GM18858 (cell line): ENCODE data around the gene MFNG.

ENCODE experiments used
- ATAC-seq: cut with Tn5 transposase; IDR thresholded peaks from one replicate; pipeline ENCODE4 v1.9.1; 2021; ENCODE audit not compliant: unreplicated experiment

Gene MFNG

DNA sequence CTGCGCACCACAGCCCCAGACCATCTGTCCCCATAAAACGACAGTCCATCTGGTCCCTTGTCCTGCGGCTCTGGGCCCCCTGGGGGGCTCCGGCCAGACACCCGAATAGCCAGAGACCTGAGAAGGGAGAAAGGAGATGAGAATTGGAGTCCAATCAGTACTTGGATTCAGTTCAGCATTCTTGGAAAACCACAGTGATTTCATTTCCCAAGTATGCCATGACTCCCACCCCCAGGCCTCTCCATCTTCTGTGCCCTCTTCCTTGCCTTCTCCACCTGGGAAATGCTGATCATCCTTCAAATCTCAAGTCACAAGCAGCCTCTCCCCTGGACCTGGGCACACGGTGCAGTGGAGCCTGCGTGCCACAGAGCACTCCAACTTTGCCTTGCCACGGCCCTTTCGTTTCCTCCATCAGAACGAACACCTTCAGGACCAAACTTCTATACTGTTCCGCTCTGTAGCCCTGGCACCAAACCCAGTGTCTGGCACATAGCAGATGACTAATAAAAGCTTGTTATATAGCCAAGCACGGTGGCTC, 10.9 kb upstream of the MFNG start:
- ATAC-seq = no peak

DNA sequence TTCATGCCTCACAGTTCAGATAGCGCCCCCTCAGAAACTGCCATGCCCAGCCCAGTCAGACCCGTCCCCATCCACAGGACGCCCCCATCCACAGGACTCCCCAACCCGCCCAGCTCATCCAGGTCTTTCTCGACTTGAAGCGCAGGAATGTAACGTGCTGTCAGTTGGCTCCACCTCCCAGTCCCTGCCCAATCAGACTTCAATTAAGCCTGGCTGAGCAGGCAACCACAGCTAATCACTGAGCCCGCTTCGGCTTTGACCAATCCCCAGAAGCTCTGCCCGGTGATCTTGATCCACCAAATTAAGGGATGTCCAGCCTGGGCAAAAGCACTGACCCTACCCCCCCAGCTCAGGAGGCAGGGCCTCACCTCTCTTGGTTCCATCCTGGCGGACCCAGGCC, 10.5 kb upstream of the MFNG start:
- no peak for ATAC-seq

DNA sequence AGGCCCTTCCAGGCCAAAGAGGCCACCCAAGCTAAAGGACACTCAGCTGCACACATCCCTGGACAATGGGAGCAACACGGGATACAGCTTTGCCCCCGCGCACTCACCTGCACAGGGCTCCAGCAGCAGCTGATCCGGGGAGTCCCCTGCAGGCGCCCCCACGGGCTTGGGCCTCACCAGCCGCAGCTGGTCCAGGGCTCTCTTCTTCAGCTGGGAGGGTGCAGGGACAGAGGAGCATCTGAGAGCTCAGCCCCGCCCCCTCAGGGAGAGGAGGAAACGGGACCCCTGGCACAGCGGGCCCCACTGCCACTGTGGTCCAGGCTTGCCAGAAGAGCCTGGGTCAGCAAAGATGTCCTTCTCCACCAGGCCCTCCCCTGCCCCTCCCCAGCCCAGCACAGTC, 7.8 kb upstream of the MFNG start:
- ATAC-seq = no peak

DNA sequence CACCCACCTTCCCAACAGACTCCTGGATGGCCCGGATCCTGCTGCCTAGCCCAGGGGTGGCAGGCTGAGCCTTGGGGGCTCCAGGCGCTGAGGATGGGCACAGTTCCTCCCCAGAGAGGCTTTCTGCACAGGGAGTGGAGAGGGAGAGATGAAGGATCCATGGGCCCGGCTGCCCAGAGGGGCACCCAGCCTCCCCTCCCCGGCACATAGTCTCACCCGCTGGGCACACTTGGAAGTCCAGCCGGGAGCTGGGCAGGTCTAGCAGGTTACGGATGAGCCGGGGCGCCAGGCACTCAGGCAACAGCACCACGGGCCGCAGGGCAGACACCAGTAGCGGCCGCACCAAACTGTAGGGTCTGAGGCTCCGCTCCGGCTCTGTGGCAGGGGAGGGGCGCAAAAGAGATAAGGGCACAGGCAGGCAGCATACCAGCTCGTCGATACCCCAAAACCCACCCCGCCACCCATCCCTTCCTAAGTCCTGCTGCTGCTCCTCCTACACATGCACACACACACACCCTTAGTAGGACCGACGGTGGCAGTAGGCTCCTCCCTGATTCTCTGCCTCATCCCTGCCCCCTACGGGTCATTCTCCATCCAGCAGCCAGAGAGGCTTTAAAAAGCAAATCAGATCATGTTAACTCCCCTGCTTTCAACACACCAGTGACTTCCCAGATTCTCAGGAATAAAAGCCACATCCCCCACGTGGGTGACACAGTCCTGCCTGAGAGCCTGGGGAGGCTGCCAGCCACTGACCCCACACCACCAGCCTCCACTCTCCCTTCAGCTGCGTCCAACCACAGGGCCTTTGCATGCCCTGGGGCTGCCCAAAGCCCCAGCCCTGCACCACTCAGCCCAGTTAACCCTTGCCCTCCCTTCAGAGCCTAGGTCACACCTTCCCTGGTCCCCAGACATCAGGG, 6.5 kb upstream of the MFNG start:
- no peak for ATAC-seq

DNA sequence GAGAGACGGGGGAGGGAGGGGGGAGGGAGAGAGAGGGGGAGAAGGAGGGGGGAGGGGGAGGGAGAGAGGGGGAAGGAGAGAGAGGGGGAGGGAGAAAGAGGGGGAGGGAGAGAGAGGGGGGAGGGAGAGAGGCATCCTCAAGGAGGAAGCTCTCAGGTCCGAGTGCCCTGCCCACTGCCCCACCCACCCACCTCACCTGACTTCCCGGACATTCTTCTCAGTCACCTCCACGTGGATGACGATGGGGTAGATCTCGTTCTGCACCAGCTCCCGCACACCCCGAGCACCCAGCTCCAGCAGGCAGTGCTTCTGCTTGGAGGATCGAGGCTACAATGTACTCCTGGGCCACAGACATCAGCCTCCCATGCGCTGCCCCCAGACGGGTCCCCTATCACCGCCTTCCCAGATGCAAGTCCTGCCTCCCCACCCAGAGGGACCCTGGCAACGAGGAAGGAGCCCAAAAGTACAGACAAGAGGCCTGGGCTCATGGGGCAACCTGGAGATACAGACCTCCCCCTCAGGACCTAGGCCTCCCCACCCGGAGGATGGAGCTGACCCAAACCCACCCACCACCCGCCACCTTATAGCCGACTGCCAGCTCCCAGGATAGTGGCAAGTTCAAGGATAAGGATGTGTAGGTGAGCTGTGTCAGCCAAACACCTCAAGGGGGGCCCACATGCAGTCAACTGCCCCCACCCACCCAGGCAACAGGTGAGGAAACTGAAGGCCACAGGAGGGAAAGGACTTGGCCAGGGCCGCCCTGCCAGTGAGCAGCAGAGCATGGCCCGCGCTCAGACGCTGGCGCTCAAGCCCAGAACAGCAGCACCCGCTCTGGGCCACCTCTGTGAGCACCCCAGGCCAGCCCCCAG, 5.6 kb upstream of the MFNG start:
- ATAC-seq = no peak

DNA sequence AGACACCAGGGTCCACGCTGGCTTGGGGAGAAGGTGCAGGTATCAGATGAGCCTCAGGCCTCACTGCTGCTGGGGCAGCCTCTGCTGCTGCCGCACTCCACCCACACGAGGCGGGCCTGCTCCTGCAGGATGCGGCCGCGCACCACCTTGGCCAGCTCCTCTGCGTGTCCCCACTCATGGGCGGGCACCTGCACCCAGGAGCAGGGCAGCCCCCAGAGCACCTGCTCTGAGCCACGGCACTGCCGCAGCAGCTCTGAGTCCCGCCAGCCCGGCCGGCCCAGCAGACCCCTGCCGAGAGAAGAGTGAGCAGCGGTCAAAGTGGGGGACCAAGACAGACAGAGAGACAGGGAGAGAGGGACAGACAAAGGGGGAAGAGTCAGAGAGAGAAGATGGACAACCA, 4.9 kb upstream of the MFNG start:
- ATAC-seq = no peak

DNA sequence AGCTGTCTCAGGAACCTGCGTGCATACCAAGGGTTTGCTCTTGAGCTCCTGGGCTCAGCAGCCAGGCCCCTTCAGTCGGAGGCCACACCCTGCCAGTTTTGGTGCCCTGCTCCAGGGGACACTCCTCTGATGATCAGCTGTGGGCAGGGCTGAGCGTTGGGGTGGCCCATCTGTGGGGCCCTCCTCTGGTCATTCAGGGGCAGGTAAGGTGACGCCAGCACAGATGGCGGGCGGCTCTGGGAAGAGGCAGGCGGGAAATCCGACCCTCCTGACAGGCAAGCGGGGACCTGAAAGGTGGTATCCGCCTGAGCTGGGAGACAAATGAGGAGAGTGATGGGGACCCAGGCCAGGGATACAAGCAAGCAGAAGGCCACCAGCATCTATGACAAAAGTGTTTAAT, 3.8 kb upstream of the MFNG start:
- ATAC-seq = no peak

DNA sequence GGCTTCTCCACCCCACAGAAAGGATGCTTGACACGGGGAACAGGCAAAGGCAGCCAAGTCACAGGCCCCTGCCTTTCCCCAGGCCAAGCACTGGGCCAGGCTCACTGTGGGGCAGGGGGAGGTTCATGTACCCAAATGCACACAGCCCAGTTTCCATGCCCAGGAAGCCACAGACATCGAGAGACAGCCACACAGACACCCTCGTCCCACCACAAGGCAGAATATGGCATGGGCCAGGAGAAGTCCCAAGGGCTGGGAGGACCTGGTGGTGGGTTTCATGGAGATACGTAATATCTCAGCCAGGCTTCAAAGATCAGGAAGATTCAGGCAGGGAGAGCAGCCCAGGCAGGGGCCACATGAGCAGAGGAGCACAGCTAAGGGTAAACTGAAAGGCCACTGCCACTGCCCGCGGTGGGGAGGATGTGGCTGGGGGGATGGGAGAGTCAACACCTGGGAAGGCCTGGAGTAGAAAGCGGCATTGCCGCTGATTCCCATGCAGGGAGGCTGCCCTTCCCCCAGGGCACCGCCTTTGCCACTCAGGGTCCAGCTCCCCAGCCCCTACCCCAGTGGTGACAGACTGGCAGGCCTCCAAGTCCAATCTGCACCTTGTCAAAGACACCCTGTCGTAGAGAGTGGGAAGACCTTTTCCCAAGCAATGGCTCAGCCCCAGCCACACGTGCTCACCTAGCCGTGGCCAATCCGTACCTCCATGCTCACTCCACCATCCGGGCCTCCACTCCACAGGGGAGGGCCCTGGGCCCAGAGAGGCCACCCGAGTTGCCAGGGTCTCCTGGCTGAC, 2.4 kb upstream of the MFNG start:
- ATAC-seq = no peak

DNA sequence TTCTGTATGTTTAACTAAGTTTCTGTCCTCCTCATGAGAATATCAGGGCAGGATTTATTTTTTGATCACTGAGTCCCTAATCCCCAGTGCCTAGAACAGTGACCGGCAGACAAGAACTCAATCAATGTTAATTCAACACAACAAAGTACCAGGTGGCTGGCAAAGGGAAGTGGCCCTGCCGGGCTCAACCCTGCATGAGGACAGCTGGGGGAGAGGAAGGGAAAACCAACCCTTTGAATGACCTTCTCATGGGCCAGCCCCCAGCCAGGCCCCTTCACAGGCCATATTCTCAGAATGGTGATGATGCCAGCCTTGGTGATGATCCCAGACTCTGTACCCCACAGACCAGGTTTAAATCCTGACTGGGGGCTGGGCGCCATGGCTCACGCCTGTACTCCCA, 1.4 kb upstream of the MFNG start:
- no peak for ATAC-seq

DNA sequence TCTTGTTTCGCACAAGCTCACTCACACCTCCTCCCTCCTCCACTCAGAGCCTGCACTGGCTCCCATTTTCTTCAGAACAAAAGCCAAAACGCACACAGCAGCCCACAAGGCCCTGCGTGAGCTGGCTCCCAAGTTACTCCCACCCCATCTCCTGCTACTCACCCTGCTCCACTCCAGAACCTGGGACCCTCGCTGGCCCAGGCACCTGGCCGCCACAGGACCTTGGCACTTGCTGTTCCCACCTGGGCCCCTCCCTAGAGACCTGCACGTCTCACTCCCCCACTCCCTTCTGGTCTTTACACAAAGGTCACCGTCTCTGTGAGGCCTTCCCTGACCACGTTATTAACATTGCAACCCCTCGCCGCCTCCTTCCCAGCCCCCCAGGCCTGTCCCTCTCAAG, 945 bp upstream of the MFNG start:
- no peak for ATAC-seq

DNA sequence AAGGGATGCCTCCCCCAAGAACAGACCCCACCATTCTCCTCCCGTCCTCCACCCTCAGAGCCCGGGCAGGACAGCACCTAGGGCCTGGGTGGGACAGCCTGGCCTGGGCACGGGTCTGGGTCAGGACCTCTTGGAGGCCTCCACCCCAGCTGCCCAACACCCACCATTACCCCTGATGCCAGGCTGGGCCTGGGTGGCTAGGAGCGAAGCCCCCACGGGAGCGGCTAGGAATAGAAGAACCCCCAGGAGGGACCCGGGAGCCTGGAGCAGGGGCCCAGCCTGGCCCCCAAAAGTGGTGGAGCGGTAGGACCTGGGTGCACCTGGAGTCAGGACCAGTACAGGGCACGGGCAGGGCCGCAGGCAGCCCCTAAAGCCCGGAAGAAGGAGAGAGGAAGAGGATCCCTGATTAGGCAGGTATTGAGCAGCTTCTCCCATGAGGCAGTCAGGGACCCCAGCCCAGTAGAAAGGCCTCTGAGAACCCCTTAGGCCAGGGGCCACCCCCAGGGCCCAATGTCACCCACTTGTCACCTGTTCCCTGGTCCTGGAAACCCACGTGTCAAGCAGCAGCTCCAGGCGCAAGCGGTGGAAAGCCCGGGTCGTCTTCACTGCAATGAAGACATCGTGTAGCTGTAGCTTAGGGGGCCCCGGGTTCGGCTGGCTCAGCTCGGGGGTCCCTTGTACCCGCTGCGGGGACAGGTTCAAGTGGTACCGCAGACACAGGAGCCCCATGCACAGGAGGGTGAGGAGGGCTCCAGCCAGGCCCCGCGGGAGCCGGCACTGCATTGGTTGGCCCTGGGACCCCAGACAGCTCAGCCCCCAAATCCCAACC, 575 bp downstream of the MFNG start:
- no peak for ATAC-seq

DNA sequence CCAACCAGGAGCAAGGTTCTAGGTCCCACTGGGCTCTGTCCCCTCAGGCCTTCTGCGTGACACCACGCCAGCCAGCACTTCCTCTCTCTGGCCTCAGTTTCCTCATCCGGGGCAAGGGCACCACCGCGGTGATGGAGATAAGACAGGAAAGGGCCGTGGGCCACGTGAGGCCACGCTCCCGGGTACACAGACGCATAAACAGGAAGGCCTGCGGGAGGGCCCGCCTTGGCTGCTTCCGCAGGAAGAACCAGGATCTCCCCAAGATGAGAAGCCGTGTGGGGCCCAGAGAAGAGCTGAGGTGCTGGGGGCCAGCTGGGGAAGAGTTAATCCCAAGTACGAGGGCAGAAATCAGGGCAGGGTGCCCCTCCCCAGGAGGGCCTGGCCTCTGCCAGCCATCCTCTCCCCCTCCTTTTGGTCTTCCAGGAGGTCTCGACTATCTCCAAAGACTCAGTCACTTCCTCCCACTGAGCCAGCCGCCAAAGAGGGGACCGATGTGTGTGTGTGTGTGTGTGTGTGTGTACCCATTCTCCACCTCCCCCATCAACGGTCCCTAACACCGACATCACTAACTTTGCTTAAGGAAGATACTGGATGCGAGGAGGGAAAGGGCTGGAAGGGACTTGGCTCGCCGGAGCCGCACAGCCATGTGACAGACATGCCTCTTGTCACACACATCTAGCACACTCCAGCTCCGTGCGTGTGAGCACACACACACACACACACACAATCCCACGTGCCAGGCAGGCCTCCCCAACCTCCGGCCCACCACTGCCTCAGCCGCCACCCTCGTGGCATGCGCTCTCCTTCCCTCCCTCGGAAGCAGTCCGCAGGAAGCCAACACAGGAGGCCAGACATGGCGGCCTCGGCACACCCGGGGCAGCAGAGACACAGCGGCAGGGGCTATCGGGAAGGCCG, 1.4 kb downstream of the MFNG start:
- ATAC-seq = no peak

DNA sequence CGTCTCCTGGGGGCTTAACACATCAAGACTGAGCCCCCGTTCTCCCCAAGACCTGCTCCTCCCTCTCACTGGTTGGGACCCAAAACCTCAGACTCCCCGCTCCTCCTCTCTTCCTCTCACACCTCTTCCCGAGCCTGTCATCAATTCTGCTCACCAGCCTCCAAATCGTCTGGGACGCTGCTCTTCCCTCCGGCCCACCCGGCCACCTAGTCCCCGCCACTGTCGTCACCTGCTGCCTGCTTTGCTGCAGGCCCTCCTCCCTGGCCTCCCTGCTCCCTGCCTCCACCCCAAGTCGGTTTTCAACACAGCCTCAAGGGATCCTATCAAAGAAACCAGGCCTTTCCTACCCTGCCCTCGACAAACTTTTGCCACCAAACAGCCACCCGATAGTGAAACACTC, 3.1 kb downstream of the MFNG start:
- no peak for ATAC-seq

DNA sequence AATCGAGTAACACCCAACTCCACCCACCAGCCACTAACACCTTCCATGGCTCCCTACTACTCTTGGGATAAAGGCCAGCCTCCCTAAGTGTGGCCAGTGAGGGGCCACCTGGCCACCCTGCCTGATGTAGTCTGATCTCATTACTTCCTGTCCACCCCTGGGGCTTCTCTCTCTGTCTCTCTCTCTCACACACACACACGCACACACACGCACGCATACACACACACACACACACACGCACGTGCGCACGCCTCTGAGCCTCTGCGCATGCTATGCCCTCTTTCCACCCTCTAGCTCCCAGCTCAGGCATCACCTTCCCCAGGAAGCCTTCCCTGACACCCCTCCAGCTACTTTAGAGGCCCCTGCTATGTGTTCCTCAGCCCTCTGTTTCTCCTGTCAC, 3.9 kb downstream of the MFNG start:
- no peak for ATAC-seq

DNA sequence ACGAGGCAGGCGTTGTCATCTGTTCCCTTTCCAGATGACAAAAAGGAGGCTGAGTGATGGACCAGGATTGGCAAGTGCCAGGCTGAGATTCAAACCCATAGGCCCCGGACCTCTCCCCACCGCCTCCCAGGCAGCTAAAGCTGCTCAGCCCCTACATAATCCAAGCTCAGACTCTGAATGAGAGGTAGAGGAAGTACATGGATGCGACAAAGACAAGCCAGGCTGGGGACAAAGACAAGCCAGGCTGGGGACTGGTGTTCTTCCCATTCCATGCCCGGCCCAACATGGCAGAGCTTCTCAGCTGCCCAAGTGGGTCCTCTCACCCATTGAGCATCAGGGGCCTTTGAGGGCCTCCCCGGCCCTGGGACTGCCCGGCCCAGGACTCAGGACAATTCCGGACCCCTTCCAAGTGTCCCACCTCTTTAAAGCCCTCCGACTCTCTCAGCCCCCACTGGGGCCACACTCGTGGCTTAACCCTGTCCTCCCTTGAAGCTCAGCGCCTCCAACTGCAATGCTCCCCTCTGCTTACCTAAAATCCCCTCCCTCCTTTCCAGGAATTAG, 4.8 kb downstream of the MFNG start:
- ATAC-seq = no peak

DNA sequence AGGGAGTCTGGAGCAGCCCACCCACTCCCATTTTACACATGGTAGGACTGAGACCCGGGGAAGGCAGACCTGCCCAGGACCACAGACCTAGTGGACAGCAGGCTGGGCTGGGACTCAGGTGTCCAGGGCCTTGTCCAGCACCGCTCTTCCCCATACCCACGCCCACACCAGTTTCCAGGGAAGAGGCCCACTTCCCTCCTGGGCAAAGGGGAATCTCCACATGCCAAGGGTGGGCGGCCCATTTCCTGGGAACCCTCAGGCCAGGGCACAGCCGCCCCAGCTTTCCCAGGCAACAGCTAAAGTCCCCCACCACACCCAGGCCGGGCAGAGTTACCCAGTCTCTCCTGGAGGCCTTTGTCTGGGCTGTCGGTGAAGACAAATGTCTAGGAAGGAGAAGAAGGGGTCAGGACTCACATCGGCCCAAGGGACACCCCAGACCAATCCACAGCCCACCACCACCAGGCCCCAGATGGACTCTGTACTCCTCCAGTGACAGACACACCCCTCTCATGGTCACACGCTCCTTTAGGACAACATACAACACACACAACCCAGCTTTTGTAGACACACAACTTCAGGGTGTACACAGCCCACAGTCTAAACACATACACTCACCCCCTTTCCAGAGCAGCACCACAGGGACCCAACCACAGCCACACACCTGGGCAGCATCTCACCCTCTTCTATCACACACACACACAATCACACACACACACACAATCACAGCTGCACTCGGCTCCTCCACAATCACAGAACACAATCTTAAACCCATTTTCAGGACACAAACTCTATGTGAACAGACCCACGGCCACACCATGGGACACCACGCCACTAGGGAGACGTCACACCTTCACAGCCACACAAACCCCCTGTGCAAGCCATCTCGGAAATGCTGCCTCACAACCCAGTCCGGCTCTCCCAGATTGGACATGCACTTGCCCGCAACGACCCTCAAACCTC, 5.5 kb downstream of the MFNG start:
- no peak for ATAC-seq

DNA sequence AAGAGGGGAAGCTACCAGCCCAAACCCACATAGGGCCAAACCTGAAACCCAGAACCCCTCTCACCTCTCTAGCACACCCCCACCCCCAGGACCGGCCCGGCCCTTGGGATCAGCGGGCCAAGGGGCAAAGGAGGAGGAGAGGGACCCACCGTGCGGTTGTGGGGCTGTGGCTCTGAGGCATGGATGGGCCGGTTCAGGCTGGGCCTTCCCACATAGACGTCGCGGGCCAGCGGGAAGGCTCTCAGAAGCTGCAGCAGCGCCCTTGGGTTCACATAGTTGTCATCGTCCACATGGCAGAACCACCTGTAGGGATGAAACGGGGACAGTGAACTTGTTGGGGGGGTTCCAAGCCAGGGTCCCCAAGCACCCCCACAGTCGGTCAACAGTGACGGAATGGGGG, 7.0 kb downstream of the MFNG start:
- ATAC-seq = no peak
